NCI-H1417 (cell line): ENCODE measurements around the gene PAX4.

ENCODE experiments used
- DNase-seq, 3 experiments: peaks; one replicate each; lab custom pipeline; 2025; lab: John Stamatoyannopoulos, UW

PAX4 gene

DNA sequence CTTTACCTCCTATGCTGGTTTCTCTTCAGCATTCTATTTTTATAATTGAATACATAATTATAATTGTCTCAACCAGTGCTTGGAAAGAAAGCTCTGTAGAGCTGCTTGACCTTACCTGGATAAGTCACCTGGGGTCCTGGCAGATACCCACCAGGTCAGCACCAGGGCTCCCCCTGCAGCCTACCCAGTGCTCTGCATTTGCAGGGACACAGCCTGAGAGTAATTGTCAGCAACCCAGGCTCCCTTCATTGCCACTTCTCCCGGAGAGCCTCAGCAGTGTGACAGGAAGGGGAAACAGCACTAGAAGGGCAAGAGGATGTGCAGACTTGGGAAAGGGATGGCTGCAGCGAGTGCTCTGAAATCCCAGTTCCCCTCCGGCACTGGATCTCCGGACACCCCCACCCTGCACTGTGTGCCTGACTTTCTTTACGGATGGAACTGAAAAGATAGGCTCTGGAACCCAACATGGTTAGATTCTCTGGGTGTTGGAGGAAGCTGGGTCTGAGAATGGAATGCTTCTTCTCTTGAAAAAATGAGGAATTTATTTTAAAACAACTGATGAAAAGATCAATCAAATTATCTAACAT, 11.4 kb upstream of the PAX4 start:
- DNase-seq, result peak; percentile 11 to 66 (median 39)

DNA sequence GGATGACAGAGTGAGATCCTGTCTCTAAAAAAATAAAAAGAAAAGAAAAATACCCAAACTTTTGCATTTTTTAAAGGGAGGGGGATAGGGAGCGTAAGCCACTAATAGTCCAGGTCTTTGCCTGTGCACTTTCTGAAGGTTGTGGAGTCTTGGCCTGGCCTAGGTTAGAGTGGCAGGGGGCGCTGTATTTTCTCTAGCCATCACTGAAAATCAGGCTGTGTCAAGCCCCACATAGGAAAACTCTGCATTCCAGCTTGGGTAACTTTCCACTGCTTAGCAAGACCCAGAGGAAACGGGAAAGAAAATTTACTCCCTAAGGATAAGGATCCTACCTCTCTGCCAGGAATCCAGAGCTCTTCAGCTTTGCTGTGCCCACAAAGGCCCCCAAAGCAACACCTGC, 10.5 kb upstream of the PAX4 start:
- DNase-seq, result no peak

GRCh38 chr7:127625331-127625730, 7.4 kb upstream of the PAX4 start:
- DNase-seq, result no peak

- peak in 2 of 3 experiments; percentile 24 to 42 for DNase-seq
These were observed 2.7 kb upstream of the PAX4 start for GRCh38 chr7:127620406-127621233.

DNA sequence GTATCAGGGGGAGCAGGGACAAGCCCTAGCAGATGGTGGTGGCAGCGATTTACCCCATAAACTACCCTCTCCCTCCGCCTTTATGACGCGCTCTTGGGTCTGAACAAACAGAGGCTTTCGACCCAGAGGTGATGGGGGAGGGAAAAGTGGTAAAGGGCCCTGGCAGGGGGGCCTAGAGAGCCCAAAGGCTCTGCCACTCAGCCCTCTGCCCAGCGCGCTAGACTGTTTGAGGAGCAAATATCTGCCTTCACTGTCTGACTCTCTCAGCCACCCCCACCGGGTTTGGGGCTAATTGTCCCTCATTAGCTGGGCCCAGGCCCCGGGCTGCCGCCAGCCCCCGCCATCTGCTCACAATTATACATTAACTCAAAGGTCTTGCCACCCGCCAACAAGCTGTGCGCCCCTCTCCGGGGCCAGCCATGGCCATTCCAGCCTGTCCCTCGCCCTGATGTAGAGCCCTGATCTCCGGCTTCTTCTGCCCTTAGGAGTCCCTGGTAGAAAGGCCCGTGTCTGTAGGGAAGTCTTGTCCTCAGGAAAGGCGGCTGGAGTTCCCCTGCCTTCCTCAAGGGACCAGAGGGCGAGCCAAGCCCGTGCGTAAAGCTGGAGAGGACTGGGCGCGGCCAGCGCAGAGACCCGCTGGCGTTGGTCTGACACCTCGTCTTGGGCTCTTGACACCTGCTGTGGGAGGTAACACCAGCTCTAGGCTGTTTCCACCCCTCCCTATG, 1.9 kb upstream of the PAX4 start:
- peak in 2 of 3 experiments; percentile 69 to 81 for DNase-seq

GRCh38 chr7:127618775-127619174, 833 bp upstream of the PAX4 start:
- DNase-seq, result no peak

- DNase-seq, result no peak
These were observed 1.2 kb downstream of the PAX4 start for GRCh38 chr7:127616724-127617123.

GRCh38 chr7:127612263-127612662, 5.7 kb downstream of the PAX4 start:
- no peak for DNase-seq

GRCh38 chr7:127609297-127609696, 8.6 kb downstream of the PAX4 start:
- no peak for DNase-seq

- no peak for DNase-seq
These were observed 9.5 kb downstream of the PAX4 start for GRCh38 chr7:127608446-127608845.

- no peak for DNase-seq
These were observed 17.1 kb downstream of the PAX4 start for GRCh38 chr7:127600885-127601284.

GRCh38 chr7:127598318-127598717, 19.6 kb downstream of the PAX4 start:
- DNase-seq, result no peak

DNA sequence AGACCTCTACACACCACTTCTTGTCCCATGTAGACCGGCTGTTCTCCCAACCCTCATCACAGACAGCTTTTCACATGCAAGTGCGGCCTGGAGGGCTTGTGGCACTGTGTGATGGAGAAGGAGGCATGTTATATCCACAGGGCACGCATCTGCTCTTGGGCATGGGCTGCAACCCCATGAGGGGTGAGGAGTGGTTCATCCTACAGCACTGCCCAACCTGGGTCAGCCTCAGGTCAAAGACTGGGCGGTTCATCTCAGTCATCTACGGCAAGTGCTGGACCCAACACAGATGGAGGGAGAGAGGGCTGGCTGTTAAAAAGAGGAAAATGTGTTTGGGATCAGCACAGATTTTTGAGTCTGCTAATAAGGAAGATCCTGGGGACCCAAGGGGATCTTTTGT, 22.2 kb downstream of the PAX4 start:
- DNase-seq, result no peak

DNA sequence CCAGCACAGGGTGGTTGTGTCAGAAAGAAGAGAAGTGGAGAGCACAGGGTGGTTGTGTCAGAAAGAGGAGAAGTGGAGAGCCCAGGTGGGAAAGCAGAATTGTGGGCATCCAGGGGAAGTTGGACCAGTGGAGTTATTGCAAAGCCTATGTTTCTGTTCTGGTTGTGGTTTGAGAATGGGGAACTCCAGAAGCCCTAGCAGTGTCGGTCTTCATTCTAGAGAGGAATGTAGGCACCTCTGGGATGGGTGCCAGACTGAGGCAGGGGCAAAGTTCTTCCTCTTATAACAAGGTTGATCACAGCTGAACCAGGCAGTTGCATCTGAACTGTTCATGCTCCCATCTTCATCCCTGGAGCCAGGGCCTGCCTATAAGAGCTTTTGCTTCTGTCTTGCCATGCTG, 23.5 kb downstream of the PAX4 start:
- DNase-seq, result no peak

- no peak for DNase-seq
These were observed 25.4 kb downstream of the PAX4 start for GRCh38 chr7:127592550-127592949.

DNA sequence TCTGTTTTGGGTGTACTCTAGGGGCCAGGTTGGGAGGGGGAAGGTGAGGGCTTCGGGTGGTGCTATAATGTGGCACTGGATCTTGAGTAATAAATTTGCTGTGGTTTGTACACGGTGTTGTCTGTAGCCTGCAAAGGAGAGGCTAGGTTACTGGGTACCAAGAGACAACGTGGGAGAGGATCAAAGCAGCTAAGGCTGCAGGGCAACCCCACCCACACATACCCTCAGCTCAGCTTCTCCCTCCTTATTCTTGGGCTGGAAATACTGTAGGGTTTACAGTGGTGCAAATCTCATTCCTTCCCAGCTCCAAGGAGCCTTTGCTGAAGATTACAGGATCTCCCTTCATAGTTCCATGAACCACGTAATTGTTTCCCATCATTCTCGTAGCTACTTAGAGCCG, 26.4 kb downstream of the PAX4 start:
- no peak for DNase-seq

DNA sequence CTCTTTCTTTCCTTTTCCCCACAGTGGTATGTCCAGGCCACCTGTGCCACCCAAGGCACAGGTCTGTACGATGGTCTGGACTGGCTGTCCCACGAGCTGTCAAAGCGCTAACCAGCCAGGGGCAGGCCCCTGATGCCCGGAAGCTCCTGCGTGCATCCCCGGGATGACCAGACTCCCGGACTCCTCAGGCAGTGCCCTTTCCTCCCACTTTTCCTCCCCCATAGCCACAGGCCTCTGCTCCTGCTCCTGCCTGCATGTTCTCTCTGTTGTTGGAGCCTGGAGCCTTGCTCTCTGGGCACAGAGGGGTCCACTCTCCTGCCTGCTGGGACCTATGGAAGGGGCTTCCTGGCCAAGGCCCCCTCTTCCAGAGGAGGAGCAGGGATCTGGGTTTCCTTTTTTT, 26.8 kb downstream of the PAX4 start:
- no peak for DNase-seq

GRCh38 chr7:127589896-127590295, 28.0 kb downstream of the PAX4 start:
- no peak for DNase-seq

- peak; percentile 41 to 86 (median 84) for DNase-seq
These were observed 29.1 kb downstream of the PAX4 start for GRCh38 chr7:127588697-127589482.

- DNase-seq, result peak; percentile 89 to 90 (median 90)
These were observed 29.8 kb downstream of the PAX4 start, which contains the start of gene ARF5 for GRCh38 chr7:127588019-127588696. TSS of gene ARF5 (plus strand) at chr7:127588411. CDS start at chr7:127588499, 88 bp downstream.

- no peak for DNase-seq
These were observed 30.3 kb downstream of the PAX4 start for GRCh38 chr7:127587663-127588018.

- no peak for DNase-seq
These were observed 31.6 kb downstream of the PAX4 start for GRCh38 chr7:127586346-127586745.
